HG03139 (cell line): ENCODE measurements around the gene SEC62.

ENCODE experiments used
- ATAC-seq: cut with Tn5 transposase; IDR thresholded peaks from one replicate; pipeline ENCODE4 v1.9.1; 2021; ENCODE audit not compliant: unreplicated experiment

Gene SEC62, protein sequence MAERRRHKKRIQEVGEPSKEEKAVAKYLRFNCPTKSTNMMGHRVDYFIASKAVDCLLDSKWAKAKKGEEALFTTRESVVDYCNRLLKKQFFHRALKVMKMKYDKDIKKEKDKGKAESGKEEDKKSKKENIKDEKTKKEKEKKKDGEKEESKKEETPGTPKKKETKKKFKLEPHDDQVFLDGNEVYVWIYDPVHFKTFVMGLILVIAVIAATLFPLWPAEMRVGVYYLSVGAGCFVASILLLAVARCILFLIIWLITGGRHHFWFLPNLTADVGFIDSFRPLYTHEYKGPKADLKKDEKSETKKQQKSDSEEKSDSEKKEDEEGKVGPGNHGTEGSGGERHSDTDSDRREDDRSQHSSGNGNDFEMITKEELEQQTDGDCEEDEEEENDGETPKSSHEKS

DNA sequence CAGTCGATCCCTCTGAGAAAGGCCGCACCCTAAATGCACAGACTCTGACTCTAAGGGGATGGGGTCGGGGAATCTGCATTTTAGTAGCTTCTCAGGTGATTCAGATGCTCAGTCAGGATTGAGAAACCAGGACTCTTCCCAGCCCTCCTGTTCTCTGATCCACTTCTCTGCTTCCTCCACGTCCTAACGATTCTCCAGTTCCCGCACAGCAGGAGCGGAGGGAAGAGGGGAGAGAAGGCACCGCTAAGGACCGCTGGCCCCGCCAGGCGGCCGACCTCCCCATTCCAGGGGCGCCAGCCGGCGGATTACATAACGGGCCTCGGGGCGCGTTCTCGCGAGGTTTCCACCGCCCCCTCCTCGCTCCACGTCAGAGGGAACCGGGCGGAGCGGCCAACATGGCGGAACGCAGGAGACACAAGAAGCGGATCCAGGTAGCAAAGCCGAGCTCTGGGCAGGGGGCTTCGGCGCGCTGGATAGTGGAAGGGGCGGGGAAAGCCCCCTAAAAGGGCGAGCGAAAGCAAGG is at the start of gene SEC62:
TSS of gene SEC62 (plus strand) at position 380 of the 523 bp plus-strand sequence. CDS start at position 396, 16 bp downstream.
- peak; percentile 87 for ATAC-seq

DNA sequence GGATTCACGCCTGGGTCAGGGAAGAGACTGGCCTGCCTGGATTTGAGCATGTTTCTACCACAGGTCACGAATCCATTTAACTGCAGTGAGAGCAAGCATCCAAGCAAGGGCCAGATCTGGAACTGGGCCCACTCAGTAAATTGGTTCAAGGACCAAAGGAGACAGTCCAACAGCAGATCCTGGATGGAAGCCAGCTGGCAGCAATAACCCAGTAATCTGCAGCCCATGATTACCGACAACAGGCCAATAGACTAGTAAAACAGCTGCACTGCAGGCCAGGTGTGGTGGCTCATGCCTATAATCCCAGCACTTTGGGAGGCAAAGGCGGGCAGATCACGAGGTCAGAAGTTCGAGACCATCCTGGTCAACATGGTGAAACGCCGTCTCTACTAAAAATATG is 43.4 kb upstream of the SEC62 start:
- no peak for ATAC-seq

DNA sequence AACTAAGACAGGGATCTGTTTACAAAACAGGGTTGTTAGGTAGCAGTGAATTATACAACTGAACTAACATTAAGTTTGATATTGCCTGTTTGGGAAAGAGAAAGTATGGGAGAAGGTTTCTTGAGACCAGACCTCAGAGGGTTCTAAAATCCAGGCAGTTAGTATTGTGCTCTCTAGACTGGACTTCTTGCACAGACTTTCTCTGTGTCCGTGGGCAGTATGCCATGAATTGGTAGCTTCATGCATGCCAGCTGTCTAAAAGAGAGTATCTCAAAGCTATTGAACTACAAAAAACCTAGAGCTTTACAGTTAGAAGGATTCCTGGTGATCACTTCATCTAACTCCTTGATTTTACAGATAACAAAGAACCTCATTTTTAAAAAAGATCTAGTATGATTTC is 42.8 kb upstream of the SEC62 start:
- no peak for ATAC-seq

DNA sequence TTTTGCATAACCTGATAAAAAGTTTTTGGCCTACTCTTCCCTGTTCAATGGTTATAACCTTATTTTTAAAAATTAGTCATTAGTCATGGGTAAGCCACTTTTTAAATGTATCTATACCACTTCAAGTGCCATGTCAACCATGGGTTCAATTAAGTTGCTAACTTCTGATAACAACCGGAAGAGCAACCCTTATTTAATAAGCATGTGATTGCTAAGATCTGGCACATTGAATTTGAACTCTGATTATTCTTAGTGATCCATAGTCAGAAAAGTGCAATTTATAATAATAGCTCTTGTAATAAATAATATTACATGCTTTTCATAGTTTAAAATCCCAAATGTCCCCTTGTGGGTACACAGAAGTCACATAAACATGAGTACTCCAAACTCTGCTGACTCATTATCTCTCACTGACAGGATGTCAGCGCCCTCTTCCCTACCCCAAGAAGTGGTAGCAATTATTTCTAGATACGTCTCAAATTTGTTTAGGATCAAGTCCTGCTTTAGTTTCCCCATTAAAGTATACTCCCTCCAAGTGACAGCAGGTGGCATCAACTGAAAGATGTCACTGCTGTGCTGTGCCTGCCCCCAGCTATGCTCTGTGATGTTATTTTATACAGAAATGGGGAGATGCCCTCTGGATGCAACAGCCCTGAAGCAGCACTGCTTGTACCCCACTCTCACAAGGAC is 36.6 kb upstream of the SEC62 start:
- no peak for ATAC-seq

DNA sequence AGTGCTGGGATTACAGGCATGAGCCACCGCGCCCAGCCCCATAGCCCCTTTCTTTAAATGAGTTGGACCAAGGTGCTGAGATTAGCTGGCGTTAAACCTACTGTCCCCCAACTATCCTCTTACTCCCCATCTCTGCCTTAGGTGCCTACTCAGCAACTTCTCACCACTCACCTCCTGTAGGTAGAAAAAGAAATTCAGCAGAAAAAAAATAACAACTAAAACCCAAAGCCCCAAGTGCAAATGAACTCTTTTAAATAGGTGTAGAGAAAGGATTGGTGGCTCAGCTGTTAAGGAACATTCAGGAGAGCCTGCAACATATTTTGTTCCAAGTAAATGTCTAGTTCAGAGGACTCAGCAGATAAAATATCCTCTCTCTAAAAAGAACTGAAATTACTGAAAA is 35.8 kb upstream of the SEC62 start:
- ATAC-seq = no peak

DNA sequence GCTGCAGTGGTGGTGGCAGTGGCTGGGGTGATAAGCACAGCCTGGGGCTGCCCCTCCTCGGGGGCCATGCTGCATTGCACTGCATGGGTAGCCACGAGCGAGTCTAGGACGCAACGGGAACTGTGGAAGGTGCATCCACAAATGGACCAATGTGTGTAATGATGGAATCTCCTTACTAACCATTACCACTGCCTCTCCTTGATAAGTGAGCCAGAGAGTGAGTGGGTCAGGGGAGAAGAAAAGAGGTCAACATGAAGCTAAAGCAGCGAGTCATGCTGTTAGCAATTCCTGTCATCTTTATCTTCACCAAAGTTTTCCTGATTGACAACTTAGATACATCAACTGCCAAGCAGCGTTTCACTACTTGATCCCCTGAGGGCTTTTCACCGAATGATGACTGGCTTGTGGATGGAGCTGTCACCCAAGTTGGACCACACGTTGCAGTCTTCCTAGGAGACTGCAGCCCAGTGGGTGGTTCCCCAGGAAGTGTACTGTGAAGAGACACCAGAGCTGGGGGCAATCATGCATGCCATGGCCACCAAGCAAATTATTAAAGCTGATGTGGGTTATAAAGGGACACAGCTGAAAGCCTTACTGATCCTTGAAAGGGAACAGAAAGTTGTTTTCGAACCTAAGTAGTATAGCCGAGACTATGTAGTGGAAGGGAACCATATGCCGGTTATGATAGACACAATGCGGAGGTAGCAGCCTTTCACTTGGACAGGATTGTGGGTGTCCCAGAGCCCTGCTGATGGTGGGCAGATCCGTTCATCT is 34.7 kb upstream of the SEC62 start:
- ATAC-seq = peak; percentile 95

DNA sequence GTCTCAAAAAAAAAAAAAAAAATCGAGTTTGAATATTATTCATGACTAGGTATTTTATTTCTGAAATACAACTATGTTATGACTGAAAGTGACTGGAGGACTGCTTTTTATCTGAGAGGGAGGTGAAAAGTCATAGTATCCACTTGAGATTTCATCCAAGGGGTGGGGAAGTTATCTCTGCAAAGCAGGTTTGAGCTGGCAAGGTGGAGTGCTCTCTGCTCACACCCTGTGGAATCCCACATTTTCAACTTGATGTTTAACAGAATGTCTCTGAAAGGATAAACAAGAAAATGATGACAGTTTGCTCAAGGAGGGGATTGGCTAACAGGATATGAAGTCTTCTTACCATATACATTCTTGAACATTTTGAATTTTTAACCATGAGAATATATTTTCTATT is 27.3 kb upstream of the SEC62 start:
- ATAC-seq = no peak

DNA sequence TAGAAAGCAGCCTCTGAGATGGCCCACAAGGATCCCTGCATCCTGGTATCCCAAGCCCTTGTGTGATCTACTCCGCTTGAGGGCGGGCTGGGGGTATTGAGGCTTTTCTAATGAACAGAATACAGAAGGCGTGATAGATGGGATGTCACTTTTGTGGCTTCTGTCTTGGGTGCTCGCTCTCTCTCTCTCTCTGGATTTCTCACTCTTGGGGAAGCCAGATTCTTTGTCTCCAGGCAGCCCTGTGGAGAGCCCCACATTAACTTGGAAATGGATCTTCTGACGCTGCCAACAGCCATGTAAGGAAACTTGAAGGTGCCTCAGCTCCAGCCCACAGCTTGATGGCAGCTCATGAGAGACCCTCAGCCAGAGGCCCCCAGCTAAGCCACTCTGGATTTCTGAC is 26.9 kb upstream of the SEC62 start:
- no peak for ATAC-seq

DNA sequence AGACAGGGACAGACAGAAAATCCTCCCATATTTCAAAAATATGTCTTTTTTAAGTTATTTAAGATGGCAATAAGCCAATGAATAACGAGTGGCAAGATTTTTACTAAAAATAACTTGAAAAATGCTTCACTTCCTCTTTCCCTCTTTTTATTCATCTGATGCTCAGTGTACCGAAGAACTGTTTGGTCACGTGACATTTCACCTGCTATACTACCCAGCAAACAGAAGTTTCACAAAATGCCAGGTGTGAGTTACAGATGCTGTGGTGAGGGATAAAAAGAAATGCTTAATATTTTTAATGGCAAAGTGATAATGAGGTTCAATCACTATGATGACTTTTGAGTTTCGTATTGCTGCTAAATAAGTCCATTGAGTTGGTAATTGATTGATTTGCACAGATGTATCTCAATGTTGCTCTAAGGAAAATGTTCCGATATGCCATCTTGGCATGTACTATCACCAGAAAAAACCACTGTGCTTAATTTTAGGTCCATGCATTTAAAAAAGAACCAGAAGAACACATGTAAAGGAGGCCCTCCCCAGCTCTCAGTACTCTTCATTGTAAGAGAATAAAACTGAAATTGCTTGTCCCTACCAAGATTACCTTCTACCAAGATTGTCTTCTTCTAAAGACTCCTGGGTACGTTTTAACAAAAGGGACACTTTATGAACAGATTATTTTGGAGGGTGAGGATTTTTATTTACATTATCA is 26.0 kb upstream of the SEC62 start:
- peak; percentile 75 for ATAC-seq

DNA sequence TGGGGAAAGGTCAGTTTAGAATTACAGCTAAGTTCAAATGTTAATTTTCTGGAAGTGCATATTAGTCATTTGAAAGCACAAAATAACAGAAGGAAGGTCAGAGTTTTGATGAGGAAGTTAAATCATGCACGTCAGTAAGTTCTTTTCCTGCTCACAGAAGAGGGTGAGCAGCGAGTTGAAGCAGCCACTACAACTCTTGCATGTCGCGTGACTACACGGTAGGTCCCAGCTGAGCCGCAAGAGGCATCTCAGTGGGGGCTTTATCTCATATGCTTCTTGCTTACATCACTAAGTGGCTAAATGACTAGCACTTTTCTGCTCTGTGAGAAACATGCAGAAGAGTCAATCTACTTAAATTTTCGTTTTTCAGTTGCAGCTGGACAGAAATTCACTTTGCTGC is 21.3 kb upstream of the SEC62 start:
- peak; percentile 73 for ATAC-seq

DNA sequence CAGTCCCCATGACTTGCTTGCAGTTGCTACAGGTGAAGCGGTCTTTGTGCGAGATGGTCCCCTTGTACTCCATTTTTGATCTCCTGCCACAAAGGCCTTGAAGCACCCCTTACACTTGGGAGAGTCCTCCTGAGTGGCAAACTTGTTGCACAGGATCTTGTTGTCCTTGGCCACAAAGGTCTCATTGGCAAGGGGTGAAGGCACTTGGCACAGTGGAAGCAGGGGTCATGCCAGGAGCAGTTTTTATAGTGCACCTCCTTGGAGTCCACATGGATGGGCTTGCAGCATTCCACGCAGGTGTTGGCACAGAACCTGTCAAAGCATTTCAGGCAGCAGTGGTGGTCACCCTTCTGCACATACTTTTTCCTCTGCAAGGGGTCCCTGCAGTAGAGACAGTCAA is 20.3 kb upstream of the SEC62 start:
- no peak for ATAC-seq

DNA sequence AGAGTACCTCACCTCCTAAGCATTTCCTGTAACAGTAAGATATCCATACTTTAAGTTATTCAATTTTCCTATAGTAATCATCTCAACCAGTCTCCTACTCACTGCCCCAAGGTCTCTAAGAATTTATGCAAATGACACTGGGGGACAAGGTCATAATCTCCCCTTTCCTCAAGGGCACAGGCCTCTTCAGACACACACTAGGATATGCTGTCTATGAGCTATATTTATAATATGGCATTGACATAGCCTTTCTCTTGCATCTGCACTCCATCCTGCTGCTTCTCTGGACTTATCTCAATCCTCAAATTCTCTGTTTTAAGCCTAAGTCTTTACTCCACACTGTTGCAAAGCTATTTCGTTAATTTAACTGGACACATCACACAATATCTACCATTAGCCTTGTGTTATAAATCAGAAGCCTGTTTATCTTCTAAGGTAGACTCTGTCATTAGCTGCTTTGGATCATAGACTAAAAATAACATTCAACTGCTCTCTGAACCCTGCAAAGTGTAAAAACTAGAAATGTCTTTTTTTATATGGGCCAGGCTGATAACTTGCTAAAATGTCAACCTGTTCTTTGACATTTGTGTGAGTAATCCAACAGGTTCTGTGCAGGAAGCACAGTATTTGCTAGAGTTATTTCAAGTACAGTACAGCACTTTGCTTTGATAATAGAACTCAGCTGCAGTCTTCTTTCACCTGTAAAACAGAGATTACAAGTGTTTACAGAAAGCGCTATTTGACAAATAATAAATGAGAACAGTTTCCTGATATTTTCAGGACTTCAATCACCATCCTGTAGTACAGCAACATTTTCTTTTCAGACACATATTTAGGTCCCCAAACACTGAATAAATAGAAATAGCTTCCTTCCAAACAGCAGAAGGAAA is 17.8 kb upstream of the SEC62 start:
- ATAC-seq = no peak

DNA sequence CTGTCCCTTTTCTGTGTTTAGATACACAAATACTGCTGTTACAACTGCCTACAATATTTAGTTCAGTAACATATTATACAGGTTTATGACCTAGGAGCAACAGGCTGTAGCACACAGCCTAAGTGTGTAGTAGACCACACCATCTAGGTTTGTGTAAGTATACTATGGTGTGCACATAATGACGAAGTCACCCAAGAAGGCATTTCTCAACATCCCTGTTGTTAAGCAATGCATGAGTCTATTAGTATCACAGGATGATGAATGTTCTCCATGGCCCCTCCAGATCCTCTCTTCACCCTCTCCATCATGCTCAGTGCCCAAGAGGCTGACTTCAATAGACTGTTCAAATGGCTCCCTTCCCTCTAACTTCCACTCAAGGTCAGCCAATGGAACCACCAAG is 14.6 kb upstream of the SEC62 start:
- ATAC-seq = no peak

DNA sequence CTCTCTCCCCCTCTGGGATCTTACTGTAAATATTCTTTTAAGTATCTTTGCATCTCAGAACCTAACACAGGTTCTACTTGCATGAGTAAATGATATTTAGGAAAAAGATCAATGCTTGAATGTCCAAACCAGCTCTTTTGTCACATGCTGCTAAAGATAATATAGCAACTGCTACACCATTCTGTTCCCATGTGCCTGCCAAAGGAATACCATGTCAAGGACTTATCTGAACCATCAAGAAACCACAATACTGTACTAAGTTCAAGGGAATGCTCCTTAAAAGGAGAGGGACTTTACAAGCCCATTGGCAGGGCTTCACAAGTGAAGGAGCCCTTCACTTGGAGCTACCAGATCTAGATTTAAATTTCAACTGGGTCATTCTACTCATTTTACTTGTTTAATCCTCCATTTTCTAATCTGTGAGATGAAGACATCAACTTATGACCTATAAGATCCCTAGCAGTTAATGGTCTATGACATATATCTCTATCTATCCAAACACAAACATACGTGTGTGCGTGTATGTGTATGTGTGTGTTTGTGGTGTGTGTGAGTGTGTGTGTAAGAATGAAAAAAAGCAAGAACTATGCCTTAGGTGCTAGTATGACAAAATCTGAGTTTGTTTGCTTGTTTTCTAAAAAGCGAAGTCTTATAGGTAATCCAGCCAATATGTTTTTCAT is 13.0 kb upstream of the SEC62 start:
- ATAC-seq = no peak

DNA sequence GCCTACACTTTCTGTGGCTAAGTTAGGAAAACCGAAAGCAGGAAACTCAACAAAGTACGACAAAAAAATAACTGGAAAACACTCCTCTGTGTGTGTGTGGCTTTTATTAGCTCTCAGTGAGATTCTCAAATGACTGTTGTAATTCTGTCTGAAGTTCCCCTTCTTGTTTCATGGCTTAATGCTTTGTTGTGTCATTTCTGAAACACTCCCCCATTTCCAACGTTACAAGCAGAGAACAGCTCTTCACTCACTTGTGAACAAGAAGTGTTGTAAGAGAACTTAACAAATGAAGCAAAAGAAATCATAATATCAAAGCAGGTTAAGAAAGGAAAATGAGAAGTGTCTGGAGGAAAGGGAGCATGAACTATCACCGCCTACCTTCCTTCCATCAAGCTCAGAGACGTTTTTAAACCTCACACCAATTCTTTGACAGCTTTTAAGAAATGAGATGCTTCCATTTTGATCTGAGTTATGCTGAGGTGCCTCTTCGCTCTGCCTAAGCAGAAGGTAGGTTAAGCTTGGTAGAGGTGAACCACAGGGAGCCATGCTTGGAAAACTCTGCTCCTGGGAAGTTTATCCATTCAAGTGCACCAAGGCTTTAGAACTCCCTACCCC is 12.4 kb upstream of the SEC62 start:
- no peak for ATAC-seq

DNA sequence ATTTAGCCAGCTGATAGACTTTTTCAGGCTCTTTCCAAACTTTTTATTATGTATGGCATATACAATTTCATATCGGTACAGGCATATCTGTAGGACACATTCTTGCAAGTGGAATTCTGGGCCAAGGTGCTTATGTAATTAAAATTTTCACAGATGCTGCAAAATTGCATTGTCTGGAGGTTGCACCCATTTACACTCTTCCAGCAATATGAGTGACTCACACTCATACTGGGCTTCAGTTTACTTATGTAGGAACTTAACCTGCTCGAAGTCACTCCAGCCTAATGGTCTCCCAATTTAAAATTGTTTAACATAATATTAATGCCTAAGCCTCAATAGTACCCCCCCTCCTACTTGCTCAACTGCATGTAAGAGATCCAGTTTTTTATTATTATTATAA is 11.2 kb upstream of the SEC62 start:
- no peak for ATAC-seq

DNA sequence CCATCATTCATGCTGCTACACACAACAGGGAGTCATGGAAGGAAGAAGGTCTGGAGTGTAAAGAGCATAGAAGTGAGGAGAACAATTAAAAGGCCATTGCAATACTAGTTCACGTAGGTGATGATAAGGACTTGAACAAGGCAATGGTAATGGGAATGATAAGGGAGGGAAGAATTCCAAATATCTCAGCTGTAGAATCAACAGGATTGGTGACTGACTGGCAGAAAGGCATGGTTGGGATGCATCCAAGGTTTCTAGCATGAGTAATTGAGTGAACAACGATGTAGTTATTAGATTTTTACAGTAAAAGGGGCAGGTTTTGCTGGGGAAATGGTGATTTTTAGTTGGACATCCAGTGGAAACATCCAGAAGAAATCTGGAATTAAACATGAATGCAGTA is 2.4 kb upstream of the SEC62 start:
- no peak for ATAC-seq

DNA sequence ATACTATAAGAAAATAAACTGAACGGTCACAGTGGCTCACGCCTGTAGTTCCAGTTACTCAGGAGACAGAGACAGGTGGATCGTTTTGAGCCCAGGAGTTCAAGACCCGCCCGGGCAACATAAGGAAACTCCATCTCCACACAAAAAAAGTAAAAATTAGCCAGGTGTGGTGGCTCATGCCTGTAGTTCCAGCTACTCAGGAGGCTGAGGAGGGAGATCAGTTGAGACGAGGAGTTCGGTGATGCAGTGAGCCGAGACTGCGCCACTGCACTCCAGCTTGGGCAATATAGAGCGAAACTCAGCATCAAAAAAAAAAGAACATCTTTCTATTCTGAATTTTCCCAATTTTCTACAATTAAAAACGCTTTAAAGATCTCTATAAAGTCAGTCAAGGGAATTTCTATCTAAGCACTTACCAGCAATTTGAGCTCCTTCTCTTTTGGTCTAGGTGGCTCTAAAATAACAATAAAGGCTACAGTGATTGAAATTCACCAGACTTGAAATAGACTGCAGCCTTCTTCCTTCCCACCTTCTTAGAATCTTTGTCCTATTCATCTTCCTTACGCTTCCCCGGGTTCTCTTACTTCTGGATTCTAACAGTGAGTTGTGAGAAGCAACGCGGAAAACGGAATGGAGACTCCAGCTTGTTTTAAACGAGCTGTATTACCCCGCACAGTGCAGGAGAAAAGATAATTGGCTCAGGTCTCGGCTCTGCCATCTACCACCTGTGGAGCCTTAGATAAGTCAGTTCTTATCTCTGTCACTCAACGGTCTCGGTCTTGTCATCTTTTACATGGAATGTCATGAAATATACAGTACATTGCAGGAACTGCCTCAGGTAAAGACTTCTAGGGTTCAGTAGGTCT is 812 bp upstream of the SEC62 start:
- peak; percentile 28 for ATAC-seq
